Testis (tissue), 3 donors: ENCODE results near the gene CD274. TPM values are rescaled to one million over a fixed set of nuclear protein-coding genes. Genes with fewer than 3 reads are reported as not detected.

Source experiments
- DNase-seq: peaks from one replicate; pipeline ENCODE4 v3.0.0-alpha.2; 2019
- H3K27ac ChIP-seq, 2 donors: fragments of 200-600 bp; sonication (generic); one replicate each; pipeline ENCODE4 v1.5.1; 2019
- H3K27me3 ChIP-seq: fragments of 200-600 bp; sonication (generic); one replicate; pipeline ENCODE4 v1.5.1; 2019
- H3K36me3 ChIP-seq: fragments of 200-600 bp; sonication (generic); one replicate; pipeline ENCODE4 v1.5.1; 2017; ENCODE audit warnings: low read depth; ENCODE audit errors: missing control alignments
- H3K4me1 ChIP-seq: fragments of 200-600 bp; sonication (generic); one replicate; pipeline ENCODE4 v1.5.1; 2019
- H3K4me3 ChIP-seq, 2 donors: fragments of 200-600 bp; sonication (generic); one replicate each; pipeline ENCODE4 v1.5.1; 2017 to 2019
- H3K9me3 ChIP-seq: fragments of 200-600 bp; sonication (generic); one replicate; pipeline ENCODE4 v1.5.1; 2017
- CTCF ChIP-seq, 3 experiments: fragments of 450-650 bp in 2 of 3; fragments of 200-600 bp in 1 of 3; sonication (generic) in 1 of 3; IDR thresholded peaks; one replicate each; pipeline ENCODE4 v1.5.1; 2016 to 2019; ENCODE audit warnings: antibody characterized with exemption in 3 of 3, mild to moderate bottlenecking in 2 of 3, moderate library complexity in 1 of 3
- POLR2A ChIP-seq: fragments of 450-650 bp; IDR thresholded peaks from one replicate; pipeline ENCODE4 v1.6.1; 2017; ENCODE audit warnings: antibody characterized with exemption, mild to moderate bottlenecking, moderate library complexity
- WGBS, 2 donors: methylation state at CpG; one replicate each; pipeline ENCODE4 v1.1.5; 2018; 5-methylcytosine and 5-hydroxymethylcytosine counted together
- intact Hi-C: fragments of 100-400 bp; cut with DNase I; formaldehyde crosslinking; loops from one replicate; pipeline ENCODE4 v1.15.1; 2023; ENCODE audit warnings: low total_unique reads
- polyA plus RNA-seq: library from polyadenylated mRNA; stranded (reverse); fragments of 350-450 nt; fragmentation: Illumina TruSeq; extraction: RNeasy Lipid Tissue Mini Kit (QIAGEN cat#74804); gene quantifications from one replicate; pipeline ENCODE4 v1.2.3, GENCODE V29; 2014; ENCODE audit warnings: low read depth, low replicate concordance; ENCODE audit not compliant: insufficient read depth
- total RNA-seq, 2 donors: library from RNA; depleted of rRNA; stranded (reverse); fragments of >200 nt; gene quantifications; one replicate each; pipeline ENCODE4 v1.2.3, GENCODE V29; 2016

CD274 gene
- total and polyA plus RNA-seq, 3 donors from 2014 or later: 1.3 to 4.6 (median 1.5) TPM

- Histone ChIP-seq H3K4me1 (no peaks in the 10 kb centered on the region), H3K27ac (peak overlapping the region in 1 of 2 donors; percentile 81), H3K36me3 (no peaks in the 10 kb centered on the region), H3K4me3 (no peak overlapping the region), H3K27me3 (no peaks in the 10 kb centered on the region), H3K9me3 (no peaks in the 10 kb centered on the region)
- TF ChIP-seq CTCF (IDR thresholded peaks at IDR 0.05) (no peak), POLR2A (no peak)
- 76 to 82% methylated on average over 2 of the region's 2 CpGs for WGBS, 2 donors
- intact Hi-C loops: no loop called here
- no peak for DNase-seq
Observed at GRCh38 chr9:5509573-5509972, 59.2 kb downstream of the CD274 start.

DNA sequence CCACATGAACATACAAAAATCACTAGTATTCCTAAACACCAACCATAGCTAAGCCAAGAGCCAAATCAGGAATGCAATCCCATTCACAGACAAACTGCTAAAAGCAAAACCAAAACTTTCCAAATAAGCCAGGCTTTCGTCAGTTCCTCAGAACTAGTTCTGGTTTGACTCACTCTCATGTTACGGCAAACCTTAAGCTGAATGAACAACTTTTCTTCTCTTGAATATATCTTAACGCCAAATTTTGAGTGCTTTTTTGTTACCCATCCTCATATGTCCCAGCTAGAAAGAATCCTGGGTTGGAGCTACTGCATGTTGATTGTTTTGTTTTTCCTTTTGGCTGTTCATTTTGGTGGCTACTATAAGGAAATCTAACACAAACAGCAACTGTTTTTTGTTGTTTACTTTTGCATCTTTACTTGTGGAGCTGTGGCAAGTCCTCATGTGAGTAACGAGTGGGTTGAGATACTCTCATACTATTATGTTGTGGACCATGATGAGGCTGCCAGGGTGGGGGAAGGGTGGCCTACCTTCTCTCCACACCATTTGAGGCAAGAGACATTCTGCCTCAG lies 60.1 kb downstream of the CD274 start, which contains the start of gene PDCD1LG2:
Gene PDCD1LG2 (plus strand): TSS at position 172 of the 572 bp plus-strand sequence. CDS start 12,016 bp downstream, outside the sequence.
- no peaks in the 10 kb centered on the region for H3K4me1 ChIP-seq
- peak within 1 kb of the TSS; percentile 53 to 81 for H3K27ac ChIP-seq
- H3K36me3 ChIP-seq: no peaks in the 10 kb centered on the region
- DNase-seq: peak; percentile 28
- intact Hi-C loops: no loop called here
- TF ChIP-seq CTCF (IDR thresholded peaks at IDR 0.05) (no peak), POLR2A (no peak)
- H3K9me3 ChIP-seq: no peaks in the 10 kb centered on the region
- H3K27me3 ChIP-seq: no peaks in the 10 kb centered on the region
- H3K4me3 ChIP-seq: peak within 1 kb of the TSS; percentile 7 to 26
- WGBS, 2 donors: 38 to 49% methylated on average over 4 of the region's 4 CpGs

DNA sequence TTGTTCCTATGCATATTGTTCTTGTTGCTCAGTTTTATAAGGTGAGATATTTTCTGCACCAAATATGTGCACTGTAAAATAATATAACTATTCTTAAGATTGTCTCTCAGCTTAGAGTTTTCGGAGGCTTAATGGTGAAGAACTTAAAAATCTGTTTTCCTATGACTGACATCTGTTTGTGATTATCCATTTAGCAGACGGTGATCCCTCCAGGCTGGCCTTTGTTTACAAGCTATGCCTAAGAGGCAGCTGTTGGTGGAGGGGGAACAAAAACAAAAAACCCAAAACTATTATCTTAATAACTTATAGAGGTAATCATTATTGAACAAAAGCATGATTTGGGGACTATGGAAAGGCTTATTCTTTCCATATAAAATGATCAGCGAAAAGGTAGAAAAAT lies 60.6 kb downstream of the CD274 start:
- no peak for DNase-seq
- intact Hi-C loops: no loop called here
- 65% methylated on average over 3 of the region's 3 CpGs for whole genome bisulfite sequencing, 2 donors
- Histone ChIP-seq H3K4me3 (no peak overlapping the region), H3K4me1 (no peaks in the 10 kb centered on the region), H3K27ac (peak overlapping the region; percentile 3 to 81), H3K27me3 (no peaks in the 10 kb centered on the region), H3K9me3 (no peaks in the 10 kb centered on the region), H3K36me3 (no peaks in the 10 kb centered on the region)
- no peak for TF ChIP-seq POLR2A
- TF ChIP-seq CTCF (IDR thresholded peaks at IDR 0.05): no peak

DNA sequence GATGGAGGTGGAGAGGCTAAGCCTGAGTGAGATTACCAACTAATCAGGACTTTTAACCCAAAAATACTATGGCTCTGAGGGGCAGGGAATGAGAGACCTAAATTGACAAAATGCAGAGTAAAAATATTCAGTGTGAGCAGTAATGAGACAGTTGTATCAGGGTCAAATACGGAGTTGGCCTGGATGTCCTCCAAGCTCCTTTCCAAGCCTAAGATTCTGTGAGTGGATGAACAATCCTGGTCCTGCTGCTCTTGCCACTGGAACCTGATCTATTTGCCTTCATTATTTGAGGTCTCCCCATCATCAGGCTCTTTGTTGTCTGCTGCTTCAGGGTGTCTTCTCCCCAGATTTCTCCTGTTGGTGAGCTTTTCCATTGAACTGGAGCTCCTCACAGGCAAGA lies 61.1 kb downstream of the CD274 start:
- H3K9me3 ChIP-seq: no peaks in the 10 kb centered on the region
- no peaks in the 10 kb centered on the region for H3K27me3 ChIP-seq
- no peak overlapping the region for H3K27ac ChIP-seq
- no peak overlapping the region for H3K4me3 ChIP-seq
- H3K36me3 ChIP-seq: no peaks in the 10 kb centered on the region
- no peak for DNase-seq
- TF ChIP-seq POLR2A: no peak
- no peak for TF ChIP-seq CTCF (IDR thresholded peaks at IDR 0.05)
- no peaks in the 10 kb centered on the region for H3K4me1 ChIP-seq
- 47 to 50% methylated on average over 1 of the region's 1 CpG for WGBS, 2 donors
- intact Hi-C loops: no loop called here

GRCh38 chr9:5511935-5512580 lies 61.7 kb downstream of the CD274 start:
- Histone ChIP-seq H3K4me3 (no peak overlapping the region), H3K27ac (no peak overlapping the region), H3K9me3 (no peaks in the 10 kb centered on the region), H3K36me3 (no peaks in the 10 kb centered on the region), H3K27me3 (no peaks in the 10 kb centered on the region), H3K4me1 (no peaks in the 10 kb centered on the region)
- no peak for TF ChIP-seq CTCF (IDR thresholded peaks at IDR 0.05)
- TF ChIP-seq POLR2A: no peak
- DNase-seq: no peak
- intact Hi-C loops: no loop called here
- 85% methylated on average over 6 of the region's 6 CpGs for WGBS, 2 donors
